ENCODE results near the gene SDHA. TPM values are rescaled to one million over a fixed set of nuclear protein-coding genes. Genes with fewer than 3 reads are reported as not detected.
"Not testable (repeated sequence)": the region's sequence is repeated elsewhere in the genome, so short reads cannot be mapped to it uniquely, and the experiment has no call there.

SDHA gene
- total RNA-seq, 1 donor from 2014 or later: 106 TPM

- not testable (repeated sequence) for DNase-seq (ENCODE audit: extremely low read depth, low read depth, low spot score)
These were observed 78.1 kb downstream of the SDHA start for GRCh38 chr5:296207-296606.

GRCh38 chr5:296954-297353 lies 78.8 kb downstream of the SDHA start:
- not testable (repeated sequence) for DNase-seq (ENCODE audit: extremely low read depth, low read depth, low spot score)

GRCh38 chr5:297448-297847 lies 79.3 kb downstream of the SDHA start:
- DNase-seq (ENCODE audit: extremely low read depth, low read depth, low spot score): not testable (repeated sequence)

- not testable (repeated sequence) for DNase-seq (ENCODE audit: extremely low read depth, low read depth, low spot score)
These were observed 80.0 kb downstream of the SDHA start for GRCh38 chr5:297991-298736.

GRCh38 chr5:298737-299125 lies 80.6 kb downstream of the SDHA start:
- no peak for DNase-seq (ENCODE audit: extremely low read depth, low read depth, low spot score)

- DNase-seq (ENCODE audit: extremely low read depth, low read depth, low spot score): not testable (repeated sequence)
These were observed 81.8 kb downstream of the SDHA start for GRCh38 chr5:299921-300320.

- not testable (repeated sequence) for DNase-seq (ENCODE audit: extremely low read depth, low read depth, low spot score)
These were observed 82.7 kb downstream of the SDHA start for GRCh38 chr5:300691-301435.

- not testable (repeated sequence) for DNase-seq (ENCODE audit: extremely low read depth, low read depth, low spot score)
These were observed 84.3 kb downstream of the SDHA start for GRCh38 chr5:302416-302815.

GRCh38 chr5:302966-303365 lies 84.8 kb downstream of the SDHA start:
- no peak for DNase-seq (ENCODE audit: extremely low read depth, low read depth, low spot score)

GRCh38 chr5:303741-304140 lies 85.6 kb downstream of the SDHA start:
- DNase-seq (ENCODE audit: extremely low read depth, low read depth, low spot score): not testable (repeated sequence)

GRCh38 chr5:305050-305449 lies 86.9 kb downstream of the SDHA start:
- no peak for DNase-seq (ENCODE audit: extremely low read depth, low read depth, low spot score)

- no peak for DNase-seq (ENCODE audit: extremely low read depth, low read depth, low spot score)
These were observed 87.3 kb downstream of the SDHA start for GRCh38 chr5:305459-305858.

GRCh38 chr5:306011-306805 lies 88.1 kb downstream of the SDHA start:
- no peak for DNase-seq (ENCODE audit: extremely low read depth, low read depth, low spot score)

Other genes with a start within 250 kb of the SDHA start
- gene PLEKHG4B, start 126.2 kb upstream of the SDHA start, total RNA-seq: 0.06 and 0.48 TPM in 2 replicates
- gene LRRC14B, start 26.8 kb upstream of the SDHA start, total RNA-seq: not detected in 2 replicates
- gene CCDC127, start 167 bp upstream of the SDHA start, total RNA-seq: 5.2 and 6.4 TPM in 2 replicates
- 126 and 129 TPM in 2 replicates for gene PDCD6, start 53.3 kb downstream of the SDHA start, total RNA-seq
- 23.9 and 32.1 TPM in 2 replicates for gene AHRR, start 103.4 kb downstream of the SDHA start, total RNA-seq
- 29.7 and 35.6 TPM in 2 replicates for gene EXOC3, start 224.9 kb downstream of the SDHA start, total RNA-seq